GM06990 (cell line): Measurements from ENCODE around the gene NR2F2.

Source experiments
- DNase-seq: peaks from one replicate; pipeline ENCODE4 v3.0.0-alpha.2; 2011; ENCODE audit not compliant: insufficient read length; ENCODE audit errors: extremely low read depth
- H3K27me3 ChIP-seq: replicated peaks from 2 replicates; pipeline ENCODE4 v1.6.0; 2011; ENCODE audit warnings: low read length; ENCODE audit not compliant: control insufficient read depth, insufficient read depth
- H3K36me3 ChIP-seq: 2 replicates; pipeline ENCODE4 v1.5.1; 2011; ENCODE audit warnings: low read length; ENCODE audit not compliant: control insufficient read depth, insufficient read depth
- H3K4me3 ChIP-seq: replicated peaks from 2 replicates; pipeline ENCODE4 v1.5.1; 2011; ENCODE audit warnings: low read depth, mild to moderate bottlenecking, control low read depth, low read length
- CTCF ChIP-seq: IDR thresholded peaks from 2 replicates; pipeline ENCODE4 v1.5.1; 2011; ENCODE audit warnings: low read length, control low read depth, mild to moderate bottlenecking, inconsistent platforms; ENCODE audit not compliant: insufficient read depth, poor library complexity, severe bottlenecking

The NR2F2 gene

GRCh38 chr15:96351761-96352603, 21.5 kb downstream of the NR2F2 start:
- no peak for DNase-seq
- no peaks in the 10 kb centered on the region for H3K36me3 ChIP-seq
- TF ChIP-seq CTCF: peak; percentile 3
- no peak overlapping the region for H3K4me3 ChIP-seq
- peaks cover 2% of the 10 kb centered on the region; the same call in 1 of the 2 replicates for H3K27me3 ChIP-seq

GRCh38 chr15:96352604-96353405, 22.3 kb downstream of the NR2F2 start:
- no peak for TF ChIP-seq CTCF
- Histone ChIP-seq H3K27me3 (peaks cover 2% of the 10 kb centered on the region; the same call in 1 of the 2 replicates), H3K4me3 (no peak overlapping the region), H3K36me3 (no peaks in the 10 kb centered on the region)
- no peak for DNase-seq

- H3K4me3 ChIP-seq: no peak overlapping the region
- no peak for DNase-seq
- peaks cover 2% of the 10 kb centered on the region; the same call in 1 of the 2 replicates for H3K27me3 ChIP-seq
- H3K36me3 ChIP-seq: no peaks in the 10 kb centered on the region
- TF ChIP-seq CTCF: no peak
Observed at GRCh38 chr15:96353416-96353929, 23.0 kb downstream of the NR2F2 start.

- H3K36me3 ChIP-seq: no peaks in the 10 kb centered on the region
- H3K27me3 ChIP-seq: peaks cover 2% of the 10 kb centered on the region; the same call in 1 of the 2 replicates
- DNase-seq: no peak
- TF ChIP-seq CTCF: no peak
- H3K4me3 ChIP-seq: no peak overlapping the region
Observed at GRCh38 chr15:96353930-96354730, 23.6 kb downstream of the NR2F2 start.

GRCh38 chr15:96354731-96355567, 24.4 kb downstream of the NR2F2 start:
- no peak for DNase-seq

More at GRCh38 chr15:96354731-96355567, 24.4 kb downstream of the NR2F2 start:
- Histone ChIP-seq H3K27me3 (peaks cover 2% of the 10 kb centered on the region), H3K4me3 (no peak overlapping the region), H3K36me3 (no peaks in the 10 kb centered on the region)
- no peak for TF ChIP-seq CTCF
